HL-60/S4 (cell line): ENCODE data around the gene NEMP1.

Source experiments
- in situ Hi-C: fragments of 300-500 bp; cut with MboI; formaldehyde crosslinking; loops from 2 replicates; pipeline ENCODE4 v1.14.3; 2022; ENCODE audit warnings: low sequenced_read_pairs

NEMP1 gene

GRCh38 chr12:57109207-57110103 is 30.9 kb upstream of the NEMP1 start:
- in situ Hi-C loops = loop anchor here (10.0 to 25.0 kb wide), 2 partner anchors 95 to 347 kb away; partner anchors contain the start of genes HSD17B6, PRIM1 and TAC3

- in situ Hi-C loops = loop anchor here (25.0 kb wide), 1 partner anchor 345 kb away; the partner anchor contains the start of genes HSD17B6 and PRIM1
These were observed 29.0 kb upstream of the NEMP1 start for GRCh38 chr12:57107456-57108155.

DNA sequence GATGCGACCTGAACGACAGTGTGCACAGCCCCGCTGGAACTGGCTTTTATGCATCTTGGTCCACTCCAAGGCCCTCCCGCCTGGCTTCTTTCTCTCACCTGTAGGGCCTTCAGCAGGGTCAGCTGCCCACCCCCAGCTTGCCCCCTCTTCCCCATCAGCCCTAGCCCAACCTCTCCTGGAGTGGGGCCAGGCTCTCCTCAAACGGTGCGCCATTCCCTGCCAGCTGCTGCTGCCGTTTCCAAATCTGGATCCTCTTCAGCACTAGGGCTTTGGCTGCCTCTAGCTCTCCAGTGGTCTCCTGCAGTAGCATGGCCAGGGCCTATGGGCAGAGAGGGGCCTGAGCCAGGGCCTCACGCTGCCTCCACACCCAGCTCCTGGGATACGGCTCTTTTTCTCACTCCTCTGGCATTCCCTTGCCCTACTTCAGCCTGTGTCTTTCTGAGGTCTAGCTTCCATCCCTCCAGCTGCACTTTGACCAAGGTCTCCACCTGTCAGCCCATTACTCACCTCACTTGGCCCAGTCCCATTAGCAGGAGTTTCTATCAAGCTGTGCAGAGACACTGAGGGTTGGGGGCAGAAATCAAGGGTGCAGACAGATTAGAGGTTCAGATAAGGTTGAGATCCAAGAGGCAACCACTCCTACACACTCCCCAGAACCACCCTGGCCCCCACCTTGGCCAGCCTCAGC is 27.6 kb upstream of the NEMP1 start:
- in situ Hi-C loops = loop anchor here (25.0 kb wide), 1 partner anchor 344 kb away; the partner anchor contains the start of genes HSD17B6 and PRIM1

DNA sequence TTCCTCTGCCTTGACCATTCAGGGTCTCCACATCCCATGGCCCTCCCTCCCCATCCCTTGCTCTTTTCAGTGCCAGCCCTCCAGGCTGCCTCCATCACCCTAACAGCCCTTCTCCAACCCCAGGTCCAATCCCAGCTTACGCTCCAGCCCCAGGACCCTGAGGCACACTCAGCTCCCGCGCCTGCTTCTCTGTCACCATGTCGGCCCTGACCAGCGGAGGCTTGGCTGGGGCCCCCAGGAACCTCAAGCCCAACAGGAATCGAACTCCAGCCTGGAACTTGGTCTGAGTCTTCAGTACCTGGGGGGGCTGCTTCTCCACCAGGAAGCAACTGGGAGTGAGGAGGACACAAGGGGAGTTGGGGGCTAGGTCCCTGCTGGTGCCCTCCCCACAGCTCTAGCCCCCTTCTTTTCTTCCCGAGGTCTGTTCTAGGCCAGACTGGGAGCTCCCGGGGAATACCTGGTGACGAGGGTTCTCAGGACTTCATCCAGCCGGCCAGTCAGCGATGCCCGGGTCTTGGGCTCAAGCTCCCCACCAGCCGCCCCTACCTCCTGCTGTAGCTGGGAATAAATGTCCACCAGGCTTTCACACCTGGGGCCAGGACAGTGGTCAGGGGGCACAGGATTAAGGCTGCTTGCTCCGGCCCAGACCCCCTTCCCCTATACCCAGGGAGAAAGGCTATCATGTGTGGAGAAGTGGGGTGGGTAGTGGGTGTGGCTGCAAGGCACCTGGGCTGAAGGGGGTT is 26.6 kb upstream of the NEMP1 start:
- in situ Hi-C loops = loop anchor here (25.0 kb wide), 1 partner anchor 343 kb away; the partner anchor contains the start of genes HSD17B6 and PRIM1

GRCh38 chr12:57104292-57104910 is 25.8 kb upstream of the NEMP1 start:
- in situ Hi-C loops = loop anchor here (25.0 kb wide), 1 partner anchor 342 kb away; the partner anchor contains the start of genes HSD17B6 and PRIM1

DNA sequence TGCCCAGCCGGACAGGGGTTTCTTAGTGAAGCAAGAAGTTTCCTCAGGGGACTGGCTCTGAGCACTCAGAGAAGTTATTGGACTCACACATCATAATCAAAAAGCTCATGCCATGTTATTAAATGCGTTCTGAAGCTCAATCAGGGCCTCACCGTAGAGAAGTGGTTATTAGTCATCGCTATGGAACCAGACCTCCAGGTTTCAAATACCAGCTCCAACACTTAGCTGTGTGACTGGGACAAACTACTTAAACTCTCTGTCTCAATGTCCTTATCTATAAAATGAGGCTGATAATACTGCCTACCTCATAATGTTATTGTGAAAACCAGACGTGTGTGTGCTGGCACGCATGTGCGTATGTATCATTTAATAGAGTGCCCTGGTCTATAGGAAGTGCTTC is 25.3 kb upstream of the NEMP1 start:
- in situ Hi-C loops = loop anchor here (25.0 kb wide), 1 partner anchor 342 kb away; the partner anchor contains the start of genes HSD17B6 and PRIM1

DNA sequence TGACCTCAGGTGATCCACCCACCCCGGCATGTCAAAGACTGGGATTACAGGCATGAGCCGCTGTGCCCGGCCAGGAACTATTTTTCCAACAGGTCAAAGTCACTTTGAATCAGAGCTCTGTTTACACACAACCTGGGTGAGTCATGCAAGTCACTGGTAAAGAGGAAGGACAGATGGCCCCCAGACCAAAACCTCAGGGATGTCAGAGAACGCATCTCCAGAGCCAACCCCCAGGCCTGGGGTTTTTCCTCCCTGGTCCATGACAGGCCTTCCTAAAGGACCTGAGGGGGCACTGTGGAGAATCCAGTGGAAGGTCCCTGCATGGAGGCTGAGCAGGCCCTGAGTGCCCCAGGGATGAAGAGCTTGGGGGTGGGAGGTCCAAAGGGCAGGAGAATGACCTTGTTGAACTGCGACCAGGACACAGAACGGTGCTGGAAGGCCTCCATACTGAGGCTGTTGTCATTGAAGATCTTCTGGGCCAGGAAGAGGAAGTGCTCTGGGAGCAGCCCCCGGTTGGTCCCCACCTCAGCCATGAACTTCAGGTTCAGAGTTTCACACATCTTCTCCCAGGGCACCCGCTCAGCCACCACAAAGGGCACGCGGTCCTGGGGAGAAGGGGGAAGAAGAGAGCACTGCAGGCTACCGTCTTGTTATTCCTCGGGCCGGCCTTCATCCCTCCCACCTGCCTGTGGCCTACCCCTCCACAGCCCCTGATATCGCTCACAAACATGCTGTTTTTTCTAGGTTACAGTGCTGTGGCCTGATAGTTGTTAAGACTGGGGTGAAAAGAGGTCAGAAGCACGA is 23.5 kb upstream of the NEMP1 start:
- in situ Hi-C loops = loop anchor here (25.0 kb wide), 1 partner anchor 340 kb away; the partner anchor contains the start of genes HSD17B6 and PRIM1

- in situ Hi-C loops = loop anchor here (25.0 kb wide), 1 partner anchor 337 kb away; the partner anchor contains the start of genes HSD17B6 and PRIM1
These were observed 21.2 kb upstream of the NEMP1 start for GRCh38 chr12:57099766-57100165.

DNA sequence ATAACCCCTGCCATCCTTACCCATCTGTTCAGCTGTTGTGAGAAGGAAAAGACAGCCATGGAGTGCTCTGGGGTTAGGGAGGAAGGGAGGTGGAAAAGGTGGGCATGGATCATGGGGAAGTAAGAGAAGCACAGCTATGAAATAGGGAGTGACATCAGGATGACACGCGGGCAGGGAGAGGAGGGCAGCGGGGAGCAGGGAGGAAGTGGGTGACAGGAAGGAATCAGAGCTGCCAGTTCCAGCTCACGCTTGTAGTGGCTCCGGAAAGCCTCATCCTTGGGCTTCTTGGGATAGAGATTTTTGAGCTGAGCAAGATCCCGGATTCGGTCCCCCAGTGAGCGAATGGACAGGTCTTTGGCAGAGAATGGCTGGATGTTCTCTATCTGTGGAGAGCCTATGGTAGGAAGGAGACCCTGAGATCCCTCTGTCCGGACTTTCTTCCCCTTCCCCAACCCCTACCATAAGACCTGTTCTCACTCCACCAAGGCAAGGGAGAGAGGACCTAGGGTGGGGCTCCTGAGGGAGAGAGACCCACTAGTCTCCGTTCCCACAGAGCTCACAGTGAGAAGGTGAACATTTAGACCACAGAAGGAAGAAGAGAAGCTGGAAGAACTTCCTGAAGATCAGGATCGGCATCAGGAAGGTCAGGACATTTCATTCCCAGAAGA is 20.6 kb upstream of the NEMP1 start:
- in situ Hi-C loops = no loop called here

GRCh38 chr12:57098546-57098945 is 20.0 kb upstream of the NEMP1 start:
- in situ Hi-C loops = no loop called here

- in situ Hi-C loops = no loop called here
These were observed 18.9 kb upstream of the NEMP1 start for GRCh38 chr12:57097554-57097835.

- in situ Hi-C loops = no loop called here
These were observed 18.4 kb upstream of the NEMP1 start for GRCh38 chr12:57096748-57097553.

- in situ Hi-C loops = no loop called here
These were observed 17.5 kb upstream of the NEMP1 start for GRCh38 chr12:57096099-57096572.

DNA sequence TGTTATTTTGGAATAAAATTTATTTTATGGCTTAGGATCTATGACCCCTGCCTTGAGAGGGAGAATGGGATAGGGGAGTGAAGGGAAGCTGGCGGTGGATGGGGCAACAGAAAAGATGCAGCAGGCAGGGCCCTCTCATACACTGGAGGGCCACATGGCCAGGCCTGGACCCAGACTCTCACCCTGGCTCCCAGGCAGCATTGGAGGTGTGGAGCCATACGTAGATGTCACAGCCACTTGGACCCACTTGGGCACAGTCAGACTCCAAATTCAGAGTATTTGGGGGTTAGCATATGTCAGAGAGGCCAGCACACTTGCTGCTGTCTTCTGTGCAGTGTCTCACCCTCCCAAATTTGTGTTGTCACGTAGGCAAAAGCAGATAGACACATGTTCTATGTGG is 16.8 kb upstream of the NEMP1 start:
- in situ Hi-C loops = no loop called here

DNA sequence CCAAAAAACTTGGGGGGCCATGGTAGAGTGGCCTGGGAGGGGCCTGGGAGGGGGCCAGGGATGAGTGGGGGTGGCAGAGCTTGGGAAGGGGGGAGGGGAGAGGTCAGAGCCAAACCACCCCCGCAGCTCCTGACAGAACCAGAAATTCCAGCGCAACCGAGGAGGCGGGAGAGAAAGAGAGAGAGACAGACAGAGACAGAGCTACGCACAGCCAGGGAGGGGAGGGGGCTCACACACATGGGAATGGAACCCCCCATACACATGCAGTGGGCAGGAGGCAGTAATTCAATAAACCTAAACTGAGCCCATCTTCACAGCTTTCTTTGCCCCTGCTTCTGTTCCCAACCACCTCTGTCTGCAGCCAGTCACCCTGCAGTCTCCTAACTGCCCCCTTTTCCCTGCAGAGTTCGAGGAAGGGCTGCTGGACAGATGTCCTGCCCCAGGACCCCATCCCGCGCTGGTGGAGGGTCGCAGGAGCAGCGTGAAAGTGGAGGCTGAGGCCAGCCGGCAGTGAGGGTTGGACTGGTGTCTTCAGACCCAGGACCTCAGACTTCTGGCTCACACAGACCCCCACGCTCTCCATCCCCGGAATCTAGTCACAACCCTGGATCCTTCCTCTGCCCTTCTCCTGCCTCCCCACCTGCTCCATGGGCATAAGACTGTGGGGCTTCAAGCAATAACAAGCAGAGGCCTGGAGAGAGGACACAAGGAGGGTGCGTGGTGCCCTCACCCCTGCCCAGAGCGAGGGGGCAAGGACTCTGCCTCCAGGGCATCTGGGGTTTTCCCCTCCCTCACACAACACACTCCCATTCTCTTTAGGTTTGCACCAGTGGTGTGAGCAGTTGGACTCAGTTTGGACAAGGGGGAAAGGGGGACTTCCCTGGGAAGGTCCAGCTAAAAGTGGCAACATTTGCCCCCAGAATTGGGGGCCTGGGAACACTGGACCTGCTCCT is 15.9 kb upstream of the NEMP1 start:
- in situ Hi-C loops = no loop called here

- in situ Hi-C loops = no loop called here
These were observed 15.0 kb upstream of the NEMP1 start for GRCh38 chr12:57093415-57094207.
